Bronchial epithelial cell (primary cell): ENCODE data around the gene DCHS1. TPM values are rescaled to one million over a fixed set of nuclear protein-coding genes. Genes with fewer than 3 reads are reported as not detected.

ENCODE experiments used
- DNase-seq: peaks from one replicate; pipeline ENCODE4 v3.0.0-alpha.2; 2010; ENCODE audit warnings: low read depth
- FAIRE-seq: peaks from 2 replicates; lab custom pipeline; 2011; peaks lifted over from hg19 to GRCh38; lab: Jason Lieb, UNC
- H3K27me3 ChIP-seq: 2 replicates; pipeline ENCODE4 v1.5.1; 2011; ENCODE audit warnings: low read length; ENCODE audit not compliant: control insufficient read depth, insufficient read depth
- H3K36me3 ChIP-seq: 2 replicates; pipeline ENCODE4 v1.5.1; 2011; ENCODE audit warnings: low read length; ENCODE audit not compliant: control insufficient read depth, insufficient read depth
- H3K4me3 ChIP-seq: 2 replicates; pipeline ENCODE4 v1.5.1; 2011; ENCODE audit warnings: mild to moderate bottlenecking, low read depth, low read length, control low read depth
- CTCF ChIP-seq: IDR thresholded peaks from 2 replicates; pipeline ENCODE4 v1.5.1; 2011; ENCODE audit warnings: mild to moderate bottlenecking, moderate library complexity, low read length, control low read depth, inconsistent platforms; ENCODE audit not compliant: insufficient read depth, severe bottlenecking
- total RNA-seq: library from RNA; depleted of rRNA; stranded (reverse); fragments of >200 nt; gene quantifications from 2 replicates; pipeline ENCODE4 v1.2.1, GENCODE V29; 2014

The DCHS1 gene
- total RNA-seq, 1 donor from 2014 or later, result 0.26 TPM

GRCh38 chr11:6629892-6630631 lies 25.5 kb downstream of the DCHS1 start:
- TF ChIP-seq CTCF, result no peak
- DNase-seq, result no peak
- FAIRE-seq, result no peak
- Histone ChIP-seq H3K27me3 (peaks cover 19% of the 10 kb centered on the region), H3K4me3 (no peak overlapping the region), H3K36me3 (no peaks in the 10 kb centered on the region)

- no peak overlapping the region for H3K4me3 ChIP-seq
- no peaks in the 10 kb centered on the region for H3K36me3 ChIP-seq
- FAIRE-seq (no peak), DNase-seq (no peak)
- TF ChIP-seq CTCF, result no peak
- H3K27me3 ChIP-seq, result peaks cover 19% of the 10 kb centered on the region
Measured at GRCh38 chr11:6629573-6629891, 26.1 kb downstream of the DCHS1 start.

GRCh38 chr11:6628526-6628925 lies 27.1 kb downstream of the DCHS1 start:
- Histone ChIP-seq H3K36me3 (no peaks in the 10 kb centered on the region), H3K27me3 (peaks cover 19% of the 10 kb centered on the region), H3K4me3 (no peak overlapping the region)
- FAIRE-seq (peak; percentile 7), DNase-seq (no peak)
- no peak for TF ChIP-seq CTCF

GRCh38 chr11:6627762-6628241 lies 27.8 kb downstream of the DCHS1 start:
- Histone ChIP-seq H3K36me3 (no peaks in the 10 kb centered on the region), H3K27me3 (peaks cover 19% of the 10 kb centered on the region), H3K4me3 (no peak overlapping the region)
- DNase-seq (no peak), FAIRE-seq (no peak)
- TF ChIP-seq CTCF, result no peak

- Histone ChIP-seq H3K27me3 (peaks cover 19% of the 10 kb centered on the region), H3K36me3 (no peaks in the 10 kb centered on the region), H3K4me3 (no peak overlapping the region)
- no peak for DNase-seq
- TF ChIP-seq CTCF, result no peak
- no peak for FAIRE-seq
Measured at GRCh38 chr11:6626971-6627761, 28.4 kb downstream of the DCHS1 start.
